HG03442 (cell line): ENCODE results near the gene GAREM2.

Experiments
- ATAC-seq: cut with Tn5 transposase; IDR thresholded peaks from one replicate; pipeline ENCODE4 v1.9.1; 2021; ENCODE audit warnings: mild to moderate bottlenecking, moderate library complexity; ENCODE audit not compliant: unreplicated experiment

GAREM2 gene

DNA sequence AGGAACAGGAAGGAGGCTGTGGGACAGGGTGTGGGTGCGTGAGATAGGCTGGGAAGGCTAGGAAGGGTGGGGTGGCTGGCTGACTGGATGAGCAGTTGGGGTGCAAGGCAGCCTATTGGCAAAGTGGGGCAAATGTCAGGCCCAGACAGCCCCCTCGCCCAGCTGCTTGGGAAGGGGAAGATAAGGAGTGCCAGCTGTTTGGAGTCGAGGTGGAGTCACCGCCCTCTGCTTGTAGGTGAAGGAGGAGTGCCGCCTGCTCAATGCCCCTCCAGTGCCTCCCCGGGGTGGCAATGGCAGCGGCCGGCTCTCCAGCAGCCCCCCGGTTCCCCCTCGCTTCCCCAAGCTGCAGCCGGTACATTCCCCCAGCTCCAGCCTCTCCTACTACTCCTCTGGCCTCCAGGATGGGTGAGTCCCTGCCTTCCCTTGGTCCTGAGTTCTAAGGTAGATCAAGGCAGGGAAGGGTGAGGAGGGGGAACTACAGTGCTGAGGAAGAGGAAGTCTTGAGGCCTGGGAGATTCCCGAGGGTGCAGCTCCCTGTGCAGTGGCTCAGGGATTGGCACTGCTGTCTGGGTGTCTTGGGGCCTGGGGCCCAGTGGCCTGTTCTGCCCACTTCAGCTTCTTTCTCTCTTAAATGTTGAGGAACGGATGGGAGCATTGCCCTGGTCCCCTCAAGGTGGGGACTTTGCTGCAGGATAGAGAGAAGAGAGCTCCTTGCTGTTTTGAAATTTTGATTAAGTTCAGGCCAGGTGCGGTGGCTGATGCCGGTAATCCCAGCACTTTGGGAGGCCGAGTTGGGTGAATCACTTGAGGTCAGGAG, 13.3 kb downstream of the GAREM2 start:
- ATAC-seq: no peak

DNA sequence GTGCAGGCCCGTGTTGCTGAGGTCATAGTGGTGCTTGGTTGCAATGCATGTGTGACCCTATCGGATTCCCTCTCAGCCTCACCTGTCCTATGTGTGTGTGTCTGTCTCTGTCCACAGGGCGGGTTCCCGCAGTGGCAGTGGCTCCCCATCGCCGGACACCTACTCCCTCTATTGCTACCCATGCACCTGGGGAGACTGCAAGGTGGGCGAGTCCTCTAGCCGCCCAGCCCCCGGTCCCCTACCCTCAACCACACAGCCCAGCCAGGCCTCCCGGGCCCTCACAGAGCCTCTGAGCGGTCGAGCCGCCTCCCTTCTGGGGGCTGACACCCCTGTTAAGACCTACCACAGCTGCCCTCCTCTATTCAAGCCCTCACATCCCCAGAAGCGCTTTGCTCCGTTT, 14.2 kb downstream of the GAREM2 start:
- no peak for ATAC-seq

DNA sequence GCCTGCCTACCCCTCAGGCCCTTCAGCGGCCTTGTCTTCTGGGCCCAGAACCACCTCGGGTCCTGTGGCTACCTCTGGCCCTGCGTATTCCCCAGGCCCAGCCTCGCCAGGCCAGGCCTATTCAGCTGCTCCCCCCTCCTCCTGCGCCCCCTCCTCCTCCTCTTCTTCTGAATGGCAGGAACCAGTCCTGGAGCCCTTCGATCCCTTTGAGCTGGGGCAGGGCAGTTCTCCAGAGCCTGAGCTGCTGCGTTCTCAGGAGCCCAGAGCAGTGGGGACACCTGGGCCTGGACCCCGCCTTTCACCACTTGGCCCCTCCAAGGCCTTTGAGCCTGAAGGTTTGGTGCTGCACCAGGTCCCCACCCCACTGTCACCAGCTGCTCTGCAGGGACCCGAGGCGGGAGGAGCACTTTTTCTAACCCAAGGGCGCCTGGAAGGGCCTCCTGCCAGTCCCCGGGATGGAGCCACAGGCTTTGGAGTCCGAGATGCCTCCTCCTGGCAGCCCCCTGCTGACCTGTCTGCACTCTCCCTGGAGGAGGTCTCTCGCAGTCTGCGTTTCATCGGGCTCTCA, 14.7 kb downstream of the GAREM2 start:
- ATAC-seq: no peak

DNA sequence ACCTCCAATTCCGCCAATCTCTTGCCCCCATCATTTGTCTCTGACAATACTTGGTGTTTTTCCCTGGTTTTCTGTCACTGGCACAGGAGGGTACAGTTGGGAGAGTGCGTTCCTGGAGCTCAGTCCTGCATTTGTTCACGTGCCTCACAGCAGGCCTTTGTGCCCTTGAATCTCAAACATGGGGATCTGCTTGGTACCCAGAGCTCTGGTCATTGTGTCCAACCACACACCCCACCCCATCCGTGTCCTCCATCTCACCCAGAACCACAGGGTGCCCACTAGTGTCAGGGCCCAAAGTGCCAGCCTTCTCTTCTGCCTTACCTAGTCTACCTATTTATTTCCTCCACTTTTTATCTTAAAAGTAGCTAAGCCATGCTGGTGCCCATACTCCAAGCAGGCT, 16.2 kb downstream of the GAREM2 start:
- ATAC-seq: no peak

DNA sequence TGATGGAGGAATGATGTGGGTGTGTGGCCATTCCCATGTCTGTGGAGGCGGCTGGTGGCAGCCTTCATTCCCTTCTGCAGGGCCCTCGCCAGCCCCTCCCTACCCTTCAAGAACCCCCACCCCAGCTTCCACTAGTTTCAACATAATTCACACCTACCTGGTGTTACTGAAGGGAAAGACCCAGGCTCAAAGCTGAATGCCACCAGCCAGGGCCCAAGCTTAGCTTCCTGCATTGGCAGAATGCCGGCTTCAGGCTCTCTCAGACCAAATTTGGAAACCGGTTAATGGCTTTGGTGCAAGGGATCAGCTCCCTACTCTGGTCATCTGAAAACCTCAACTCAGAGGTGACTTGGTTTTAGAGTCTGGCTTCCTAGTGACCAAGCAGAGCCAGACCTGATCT, 16.9 kb downstream of the GAREM2 start:
- no peak for ATAC-seq

DNA sequence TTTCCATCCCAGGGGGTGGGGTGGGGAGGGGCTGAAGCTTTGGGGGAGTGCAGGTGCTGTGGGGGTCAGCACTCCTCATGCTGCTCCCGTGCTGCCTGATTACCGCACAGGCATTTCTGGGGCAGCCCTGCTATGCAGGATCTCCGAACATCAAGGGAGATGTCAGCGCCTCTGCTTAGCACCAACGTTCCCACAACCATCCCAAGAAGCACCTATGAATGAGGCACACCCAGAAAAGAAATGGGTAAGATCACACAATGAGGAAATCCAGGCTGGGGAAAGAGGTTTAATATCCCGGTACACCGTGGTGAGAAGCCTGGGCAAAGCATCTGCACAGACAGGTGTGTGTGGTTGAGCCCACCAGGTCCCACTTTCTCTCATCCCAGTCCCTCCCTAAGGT, 17.5 kb downstream of the GAREM2 start:
- no peak for ATAC-seq

DNA sequence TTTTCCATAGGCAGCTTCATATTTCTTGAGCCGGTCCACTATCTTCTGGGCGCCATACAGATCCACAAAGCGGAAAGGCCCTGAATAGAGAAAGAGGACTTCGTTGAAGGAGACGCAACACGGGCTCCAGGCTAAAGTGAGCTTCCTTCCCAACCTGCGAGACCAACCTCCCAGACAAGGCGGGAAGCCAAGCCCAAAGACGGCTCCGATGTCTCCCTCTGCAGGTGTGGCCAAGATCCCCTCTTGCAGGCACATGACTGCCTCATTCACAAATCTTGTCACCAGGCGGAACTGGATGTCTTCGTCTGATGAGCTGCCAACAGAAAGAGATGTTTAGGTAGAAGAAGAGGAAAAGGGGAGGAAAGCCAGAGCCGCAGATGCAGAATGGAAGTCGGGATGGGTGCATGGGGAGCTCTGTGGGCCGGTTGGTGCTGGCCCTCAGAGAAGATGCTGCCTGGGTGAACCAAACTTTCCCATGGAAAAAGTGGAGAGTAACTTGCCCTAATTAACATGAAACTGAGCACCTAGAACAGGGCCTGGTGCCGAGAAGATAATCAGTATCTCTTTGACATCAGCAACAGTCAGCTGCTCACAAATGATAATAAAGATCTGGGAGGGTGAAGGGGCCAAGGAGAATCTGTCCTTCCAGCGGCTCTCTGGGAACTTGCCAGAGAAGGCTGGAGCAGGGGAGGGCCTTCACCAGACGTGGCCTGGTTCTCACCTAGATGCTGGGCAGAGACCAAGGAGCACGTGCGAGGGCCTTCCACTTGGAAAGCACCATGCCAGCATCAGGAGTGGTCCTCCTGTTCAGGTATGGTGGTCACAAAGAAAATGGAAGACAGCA, 18.6 kb downstream of the GAREM2 start:
- ATAC-seq: no peak

DNA sequence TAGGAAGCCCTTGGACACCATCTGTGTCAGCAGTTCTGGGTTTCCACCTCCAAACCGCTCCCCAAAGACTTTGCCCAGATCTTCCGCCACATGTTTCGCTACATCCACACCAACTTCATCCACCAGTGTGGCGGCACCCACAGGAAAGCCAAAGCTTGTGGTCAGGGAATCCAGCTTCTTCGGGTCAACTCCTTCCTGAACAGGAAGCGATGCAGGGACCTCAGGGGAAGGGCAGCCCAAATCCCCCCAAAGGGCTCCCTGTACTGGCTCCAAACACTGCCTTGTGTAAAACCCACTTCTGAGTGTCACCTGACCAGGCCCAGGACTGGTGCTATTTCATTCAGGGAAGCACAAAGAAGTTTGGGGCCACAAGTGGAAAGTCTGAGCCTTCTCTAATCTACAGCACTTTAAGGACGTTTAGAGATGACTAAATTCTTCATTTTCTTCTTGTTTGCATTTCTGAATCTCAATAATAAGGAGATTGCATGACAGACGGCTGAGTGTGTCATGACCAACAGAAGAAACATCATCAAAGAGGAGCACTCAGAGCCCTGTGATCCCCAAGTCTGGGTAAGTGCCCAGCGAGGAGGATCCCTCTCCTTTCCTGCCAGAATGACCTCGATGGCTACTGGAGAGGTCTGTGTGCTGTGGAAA, 20.8 kb downstream of the GAREM2 start:
- no peak for ATAC-seq

DNA sequence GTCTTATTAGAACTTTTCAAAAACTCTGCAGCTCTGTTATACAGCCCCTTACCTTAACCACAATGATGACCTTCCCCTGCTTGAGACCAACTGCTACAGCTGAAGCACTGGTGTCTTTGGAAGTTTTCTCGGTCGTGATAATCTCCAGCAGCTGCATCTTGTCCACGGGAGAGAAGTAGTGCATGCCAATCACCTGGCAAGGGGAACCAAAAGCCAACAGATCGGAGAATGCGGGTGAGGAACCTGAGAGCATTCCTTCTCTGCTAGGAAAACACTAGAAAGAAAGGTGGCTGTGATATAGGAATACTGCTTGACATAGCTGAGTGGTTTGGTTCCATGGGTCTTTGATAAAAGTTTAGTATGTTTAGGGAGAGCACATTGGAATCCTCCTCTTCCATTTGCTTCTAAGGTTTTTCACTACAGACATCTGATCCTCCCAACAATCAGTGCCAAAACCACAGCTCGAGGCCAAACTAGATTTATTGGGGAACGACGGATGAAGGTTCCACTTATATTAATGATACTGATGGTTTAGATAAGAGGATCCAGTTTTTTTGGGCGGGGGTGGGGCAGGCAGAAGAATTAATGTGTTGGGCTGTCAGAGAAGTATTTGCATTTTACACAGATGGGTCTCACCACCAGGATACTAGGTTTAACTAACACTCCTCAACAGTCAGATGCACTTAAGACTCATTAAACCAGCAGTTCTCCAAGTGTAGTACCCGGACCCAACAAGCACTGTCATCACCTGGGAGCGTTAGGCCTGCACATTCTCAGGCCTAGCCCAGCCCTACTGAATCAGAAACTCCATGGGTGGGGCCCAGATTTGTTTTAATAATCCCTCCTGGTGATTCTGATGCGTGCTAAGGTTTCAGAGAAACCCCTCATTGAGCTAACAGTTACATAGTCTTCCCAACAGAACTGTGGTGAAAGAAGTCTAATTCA, 22.4 kb downstream of the GAREM2 start:
- ATAC-seq: no peak

DNA sequence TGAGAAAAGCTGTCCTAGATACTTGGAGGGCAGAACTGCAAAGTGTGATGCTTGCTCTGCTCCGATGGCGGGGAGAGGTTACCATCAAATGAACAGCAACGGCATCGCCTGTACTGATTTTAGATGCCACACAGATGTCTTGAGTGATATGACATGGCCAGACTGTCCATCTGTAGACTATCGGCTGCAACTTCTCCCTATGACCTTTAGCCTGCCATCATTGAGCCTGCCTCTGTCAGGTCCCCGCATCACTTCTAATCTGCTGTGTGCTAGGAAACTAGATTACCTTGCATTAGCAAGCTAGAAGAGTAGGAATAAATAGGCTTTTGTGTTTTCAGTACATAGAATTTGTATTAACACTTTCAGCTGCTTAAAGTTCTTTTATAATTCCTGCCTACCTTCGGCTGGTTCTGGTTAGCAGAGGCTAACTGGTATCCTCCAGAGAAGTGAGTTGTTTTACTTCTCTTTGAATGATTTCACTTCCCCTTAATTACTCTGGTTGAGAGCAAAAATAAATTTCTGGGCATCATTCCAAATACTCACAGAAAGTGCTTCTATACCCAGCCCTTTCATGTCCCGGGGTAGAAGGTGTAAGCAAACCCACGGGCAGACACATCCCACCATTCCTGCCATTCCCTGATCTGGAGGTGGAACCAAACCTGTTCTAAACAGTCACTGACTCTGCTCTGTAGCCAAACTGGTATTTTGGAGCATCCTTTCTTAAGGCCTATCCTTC, 24.0 kb downstream of the GAREM2 start:
- ATAC-seq: no peak

DNA sequence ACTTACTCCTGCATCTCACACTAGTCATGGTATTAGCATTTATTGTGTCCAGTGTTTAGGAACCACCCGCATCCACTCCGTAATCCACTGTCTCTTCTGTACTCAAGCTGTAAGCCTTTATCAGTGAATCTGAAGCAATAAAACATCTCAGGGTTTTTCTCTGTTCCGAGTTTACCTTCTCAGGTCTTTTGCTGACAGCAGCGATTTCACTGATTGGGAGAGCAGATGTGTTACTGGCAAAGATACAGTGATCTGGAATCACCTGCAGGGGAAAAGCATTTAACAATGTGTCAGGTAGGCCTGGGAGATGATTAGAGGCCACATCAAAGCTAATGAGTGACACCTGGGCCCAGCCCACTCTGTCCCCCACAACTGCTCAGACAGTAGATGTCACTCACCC, 24.6 kb downstream of the GAREM2 start:
- ATAC-seq: no peak

DNA sequence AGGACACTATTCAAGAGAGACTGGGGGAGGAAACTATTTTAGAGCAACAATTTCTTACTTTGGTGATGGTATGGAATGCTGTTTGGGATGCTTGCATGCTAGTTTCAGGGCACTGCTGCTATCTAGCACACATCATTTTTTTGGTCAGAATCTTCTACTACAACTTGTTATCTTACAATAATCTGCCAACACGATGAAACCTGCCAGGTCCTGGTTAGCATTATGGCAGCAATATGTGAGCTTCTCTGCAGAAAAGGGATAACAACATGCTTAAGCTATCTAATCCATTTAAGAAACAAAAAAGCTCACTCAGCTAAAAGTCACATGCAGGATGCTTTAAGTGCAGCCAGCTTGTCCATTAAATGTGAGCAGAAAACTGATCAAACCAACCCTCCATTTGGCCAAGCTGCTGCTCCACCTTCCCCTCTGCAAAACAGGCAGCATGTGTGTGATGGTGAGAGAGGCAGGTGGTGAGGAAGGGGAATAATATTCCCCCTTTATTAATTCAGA, 30.1 kb downstream of the GAREM2 start:
- no peak for ATAC-seq

DNA sequence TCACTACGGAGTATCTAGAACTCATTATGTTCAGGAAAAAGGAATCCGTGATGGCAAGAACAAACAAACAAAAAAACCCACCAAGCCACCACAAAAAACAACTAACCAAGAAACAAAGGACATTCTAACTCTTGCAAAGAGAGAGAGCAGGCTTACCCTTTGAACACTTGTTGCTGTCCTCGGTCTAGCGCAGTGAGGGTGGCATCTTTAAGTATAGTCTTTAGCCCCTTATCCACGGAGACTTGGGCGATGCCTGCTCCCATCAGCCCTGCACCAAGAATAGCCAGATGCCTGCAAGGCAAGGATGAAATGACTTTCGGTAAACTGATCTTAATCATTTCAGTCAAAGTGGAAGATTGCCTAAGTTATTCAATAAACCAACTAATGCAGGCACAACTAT, 31.0 kb downstream of the GAREM2 start:
- ATAC-seq: no peak

DNA sequence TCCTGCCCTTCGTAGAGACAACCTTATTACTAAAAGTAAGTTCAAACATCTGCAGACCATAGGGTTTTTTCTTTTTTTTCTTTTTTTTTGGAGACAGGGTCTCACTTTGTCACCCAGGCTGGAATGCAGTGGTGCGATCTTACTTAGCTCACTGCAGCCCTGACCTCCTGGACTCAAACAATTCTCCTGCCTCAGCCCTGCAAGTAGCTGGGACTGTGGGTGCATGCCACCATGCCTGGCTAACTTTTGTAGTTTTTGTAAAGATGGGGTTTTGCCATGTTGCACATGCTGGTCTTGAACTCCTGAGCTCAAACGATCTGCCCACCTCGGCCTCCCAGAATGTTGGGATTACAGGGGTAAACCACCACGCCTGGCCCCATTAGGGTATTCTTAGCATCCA, 39.1 kb downstream of the GAREM2 start:
- ATAC-seq: no peak

DNA sequence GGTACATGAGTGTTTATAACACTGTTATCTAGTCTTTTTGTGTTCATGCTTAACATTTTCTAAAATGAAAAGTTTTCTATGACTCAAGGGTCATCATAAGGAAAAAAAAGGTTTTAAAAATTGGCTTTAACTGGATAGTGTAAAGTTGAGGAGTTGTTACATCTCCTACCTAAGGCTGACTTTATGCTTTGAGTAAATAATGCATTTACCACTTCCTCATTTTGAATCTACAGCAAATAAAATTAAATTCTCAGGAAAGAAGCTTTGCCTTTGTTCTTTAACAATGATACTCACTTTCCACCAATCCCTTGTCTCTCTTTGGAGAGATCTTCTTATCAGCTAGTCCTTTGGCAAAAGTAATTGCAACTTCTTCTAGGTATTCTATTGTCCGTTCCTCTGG, 41.9 kb downstream of the GAREM2 start:
- ATAC-seq: no peak

DNA sequence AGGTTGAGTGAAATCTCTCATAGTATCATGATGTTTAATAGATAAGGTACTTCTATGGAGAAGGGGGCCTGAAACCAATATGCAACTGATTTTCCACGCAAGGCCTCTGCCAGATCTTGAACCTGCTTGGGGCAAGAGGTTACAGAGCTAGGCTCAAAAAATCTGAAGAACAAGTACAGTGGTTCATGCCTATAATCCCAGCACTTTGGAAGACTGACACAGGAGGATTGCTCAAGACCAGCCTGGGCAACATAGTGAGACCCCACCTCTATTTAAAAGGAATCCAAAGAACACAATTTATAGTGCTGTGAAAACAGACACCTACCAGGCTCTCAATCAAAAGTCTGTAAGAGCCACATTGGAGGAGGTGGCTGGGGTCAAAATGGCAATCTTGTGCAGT, 42.9 kb downstream of the GAREM2 start:
- no peak for ATAC-seq

DNA sequence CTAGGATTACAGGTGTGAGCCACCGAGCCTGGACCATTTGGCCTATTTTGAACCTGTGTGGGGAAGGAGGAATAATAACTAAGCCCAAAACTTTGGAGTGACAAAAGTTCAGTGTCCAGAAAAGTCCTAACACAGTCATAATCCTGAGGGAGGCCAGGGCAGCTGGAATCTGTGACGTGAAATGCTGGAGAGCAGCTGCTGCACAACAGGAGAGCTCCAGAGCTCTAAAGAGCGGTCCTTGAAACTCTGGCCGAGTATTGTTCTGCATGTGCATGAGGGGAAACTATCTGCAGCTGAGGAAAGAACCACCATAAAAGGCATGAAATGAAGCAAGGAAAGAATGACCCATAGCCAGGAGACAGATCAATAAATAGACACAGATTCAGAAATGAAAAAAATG, 43.7 kb downstream of the GAREM2 start:
- no peak for ATAC-seq

DNA sequence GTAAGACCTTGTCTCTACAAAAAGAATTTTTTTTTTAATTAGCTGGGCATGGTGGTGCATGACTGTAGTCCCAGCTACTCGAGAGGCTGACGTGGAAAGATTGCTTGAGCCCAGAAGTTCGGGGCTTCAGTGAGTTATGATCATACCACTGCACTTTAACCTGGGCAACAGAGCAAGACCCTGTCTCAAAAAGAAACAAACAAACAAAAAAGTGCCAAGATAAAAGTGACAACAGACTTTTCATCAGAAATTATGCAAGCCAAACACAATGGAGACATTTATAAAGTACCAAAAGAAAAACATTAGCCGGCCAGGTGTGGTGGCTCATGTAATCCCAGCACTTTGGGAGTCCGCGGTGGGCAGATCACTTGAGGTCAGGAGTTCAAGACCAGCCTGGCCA, 44.8 kb downstream of the GAREM2 start:
- ATAC-seq: no peak

DNA sequence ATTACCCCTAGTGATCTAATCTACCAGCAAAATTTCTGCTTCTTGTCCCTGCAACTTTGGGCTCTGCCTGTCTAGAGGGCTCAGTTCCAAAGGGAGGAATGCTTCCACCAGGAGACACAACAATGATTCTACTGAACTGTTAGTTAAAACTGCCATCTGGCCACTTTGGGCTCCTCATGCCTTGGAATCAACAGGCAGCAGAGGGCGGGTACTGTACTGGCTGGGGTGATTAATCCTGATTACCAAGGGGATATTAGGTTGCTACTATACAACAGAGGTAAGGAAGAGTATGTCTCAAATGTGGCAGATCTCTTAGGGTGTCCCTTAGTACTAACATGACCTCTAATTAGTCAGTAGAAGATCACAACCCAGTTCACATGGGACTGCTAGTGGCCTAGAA, 50.1 kb downstream of the GAREM2 start:
- ATAC-seq: no peak
